Measurements from ENCODE around the gene RBM4.

- no peak for TF ChIP-seq CTCF (IDR thresholded peaks at IDR 0.05)
- TF ChIP-seq EP300 (IDR thresholded peaks at IDR 0.05), result no peak
- no peak for TF ChIP-seq POLR2A (IDR thresholded peaks at IDR 0.05)
- TF ChIP-seq POLR2AphosphoS5 (IDR thresholded peaks at IDR 0.05), result no peak
These were observed 45.4 kb downstream of the RBM4 start for GRCh38 chr11:66683877-66684276.

All from gastroesophageal sphincter (tissue), 3 donors.